ENCODE results near the gene WDPCP. TPM values are rescaled to one million over a fixed set of nuclear protein-coding genes. Genes with fewer than 3 reads are reported as not detected.

Gene WDPCP
- total and polyA plus RNA-seq, 2 donors (not counting 1 experiment from before 2014, with no cell fraction given) = 5.6 to 22.8 TPM

GRCh38 chr2:63189026-63189425 lies 399.3 kb downstream of the WDPCP start:
- no peak overlapping the region for H3K27ac ChIP-seq (ENCODE audit: low read length in 2 of 2)
- H3K36me3 ChIP-seq (replicated peaks in 1 of 2; ENCODE audit: control extremely low read depth in 1 of 2, control insufficient read depth in 1 of 2, extremely low read depth in 1 of 2, insufficient read depth in 2 of 2, low read length in 1 of 2) = no peaks in the 10 kb centered on the region
- WGBS (ENCODE audit: insufficient coverage) = 77% methylated on average over 4 of the region's 4 CpGs
- H3K4me1 Mint-ChIP-seq = no peaks in the 10 kb centered on the region
- no peak for ATAC-seq (ENCODE audit: low read depth)
- ChIA-PET CTCF (no interaction called here), POLR2A (no interaction called here)
- no peak overlapping the region for H3K27ac Mint-ChIP-seq
- H3K27me3 ChIP-seq (replicated peaks in 1 of 4; ENCODE audit: control extremely low read depth in 1 of 4, control insufficient read depth in 3 of 4, insufficient read depth in 4 of 4, low read length in 3 of 4) = no peaks in the 10 kb centered on the region
- intact Hi-C loops (cut with micrococcal nuclease) = no loop called here
- H3K79me2 ChIP-seq (ENCODE audit: control insufficient read depth, insufficient read depth, low read length) = no peaks in the 10 kb centered on the region
- peaks cover 18% of the 10 kb centered on the region for H3K9me3 Mint-ChIP-seq (ENCODE audit: insufficient read depth)
- H2AFZ ChIP-seq (ENCODE audit: insufficient read depth, low read depth, low read length, poor library complexity, severe bottlenecking) = no peak overlapping the region
- no peak overlapping the region for H3K4me2 ChIP-seq (replicated peaks; ENCODE audit: low read depth, low read length, poor library complexity, severe bottlenecking)
- peaks cover 6 to 28% (median 15%) of the 10 kb centered on the region in 3 donors for H3K9me3 ChIP-seq (ENCODE audit: control extremely low read depth in 1 of 3, control insufficient read depth in 2 of 3, insufficient read depth in 1 of 3, low read length in 2 of 3)
- TF ChIP-seq CTCF (IDR thresholded peaks at IDR 0.05) (no peak), EZH2 (IDR thresholded peaks at IDR 0.05; ENCODE audit: borderline replicate concordance, insufficient read depth, low read depth, low read length, poor library complexity, severe bottlenecking) (no peak)
- H4K20me1 ChIP-seq (ENCODE audit: control insufficient read depth, insufficient read depth, low read length, poor library complexity, severe bottlenecking) = no peaks in the 10 kb centered on the region
- no peak overlapping the region for H3K4me3 Mint-ChIP-seq
- no peak for DNase-seq
- no peaks in the 10 kb centered on the region for H3K4me1 ChIP-seq (ENCODE audit: control insufficient read depth in 2 of 2, insufficient read depth in 2 of 2, low read length in 2 of 2)
- no peak overlapping the region for H3K9ac ChIP-seq (ENCODE audit: low read length)
- H3K27me3 Mint-ChIP-seq = no peaks in the 10 kb centered on the region
- no peak overlapping the region for H3K4me3 ChIP-seq (ENCODE audit: control extremely low read depth in 1 of 5, extremely low read depth in 1 of 5, insufficient read depth in 1 of 5, low read depth in 2 of 5, low read length in 4 of 5)

- TF ChIP-seq EZH2 (IDR thresholded peaks at IDR 0.05; ENCODE audit: borderline replicate concordance, insufficient read depth, low read depth, low read length, poor library complexity, severe bottlenecking) = no peak
- no peak for TF ChIP-seq CTCF (IDR thresholded peaks at IDR 0.05)
- Histone ChIP-seq H3K27me3 (replicated peaks in 1 of 4; ENCODE audit: control extremely low read depth in 1 of 4, control insufficient read depth in 3 of 4, insufficient read depth in 4 of 4, low read length in 3 of 4) (no peaks in the 10 kb centered on the region), H3K4me1 (ENCODE audit: control insufficient read depth in 2 of 2, insufficient read depth in 2 of 2, low read length in 2 of 2) (no peaks in the 10 kb centered on the region), H3K4me3 (ENCODE audit: control extremely low read depth in 1 of 5, extremely low read depth in 1 of 5, insufficient read depth in 1 of 5, low read depth in 2 of 5, low read length in 4 of 5) (no peak overlapping the region), H3K9me3 (ENCODE audit: control extremely low read depth in 1 of 3, control insufficient read depth in 2 of 3, insufficient read depth in 1 of 3, low read length in 2 of 3) (peaks cover 6 to 28% (median 15%) of the 10 kb centered on the region in 3 donors), H3K9ac (ENCODE audit: low read length) (no peak overlapping the region), H3K79me2 (ENCODE audit: control insufficient read depth, insufficient read depth, low read length) (no peaks in the 10 kb centered on the region), H2AFZ (ENCODE audit: insufficient read depth, low read depth, low read length, poor library complexity, severe bottlenecking) (no peak overlapping the region), H3K4me2 (replicated peaks; ENCODE audit: low read depth, low read length, poor library complexity, severe bottlenecking) (no peak overlapping the region), H4K20me1 (ENCODE audit: control insufficient read depth, insufficient read depth, low read length, poor library complexity, severe bottlenecking) (no peaks in the 10 kb centered on the region), H3K36me3 (replicated peaks in 1 of 2; ENCODE audit: control extremely low read depth in 1 of 2, control insufficient read depth in 1 of 2, extremely low read depth in 1 of 2, insufficient read depth in 2 of 2, low read length in 1 of 2) (no peaks in the 10 kb centered on the region), H3K27ac (ENCODE audit: low read length in 2 of 2) (no peak overlapping the region)
- ChIA-PET CTCF (no interaction called here), POLR2A (no interaction called here)
- no peak overlapping the region for H3K27ac Mint-ChIP-seq
- H3K4me3 Mint-ChIP-seq = no peak overlapping the region
- no peak for ATAC-seq (ENCODE audit: low read depth)
- intact Hi-C loops (cut with micrococcal nuclease) = no loop called here
- no CpG with 5 or more reads among the region's 3 CpGs for WGBS (ENCODE audit: insufficient coverage)
- H3K4me1 Mint-ChIP-seq = no peaks in the 10 kb centered on the region
- no peak for DNase-seq
- no peaks in the 10 kb centered on the region for H3K27me3 Mint-ChIP-seq
- H3K9me3 Mint-ChIP-seq (ENCODE audit: insufficient read depth) = peaks cover 27% of the 10 kb centered on the region
These were observed 401.9 kb downstream of the WDPCP start for GRCh38 chr2:63186331-63186730.

Measured in B cell (primary cell).